ELR (cell line): ENCODE measurements around the gene TRMO.

Experiments used
- DNase-seq: peaks from one replicate; pipeline ENCODE4 v3.0.0-alpha.2; 2015; ENCODE audit warnings: low read depth

Gene TRMO

GRCh38 chr9:97903177-97903576 lies 19.1 kb downstream of the TRMO start:
- DNase-seq = peak; percentile 12

- peak; percentile 69 for DNase-seq
These were observed 21.3 kb downstream of the TRMO start for GRCh38 chr9:97900738-97901565.

- DNase-seq = no peak
These were observed 22.1 kb downstream of the TRMO start for GRCh38 chr9:97900103-97900737.

- peak; percentile 62 for DNase-seq
These were observed 26.5 kb downstream of the TRMO start for GRCh38 chr9:97895695-97896332.

GRCh38 chr9:97895211-97895610 lies 27.1 kb downstream of the TRMO start:
- DNase-seq = no peak

GRCh38 chr9:97892421-97892820 lies 29.9 kb downstream of the TRMO start:
- DNase-seq = peak; percentile 13

- DNase-seq = no peak
These were observed 30.6 kb downstream of the TRMO start for GRCh38 chr9:97891736-97892135.

- DNase-seq = peak; percentile 46
These were observed 32.1 kb downstream of the TRMO start for GRCh38 chr9:97889941-97890887.

- no peak for DNase-seq
These were observed 42.0 kb downstream of the TRMO start for GRCh38 chr9:97880336-97880735.

GRCh38 chr9:97876061-97876460 lies 46.2 kb downstream of the TRMO start:
- DNase-seq = no peak

GRCh38 chr9:97875111-97875510 lies 47.2 kb downstream of the TRMO start:
- DNase-seq = no peak

GRCh38 chr9:97874624-97875023 lies 47.7 kb downstream of the TRMO start:
- DNase-seq = no peak

GRCh38 chr9:97873882-97874281 lies 48.4 kb downstream of the TRMO start:
- DNase-seq = peak; percentile 61

GRCh38 chr9:97873425-97873824 lies 48.9 kb downstream of the TRMO start:
- DNase-seq = no peak

GRCh38 chr9:97868859-97869258 lies 53.4 kb downstream of the TRMO start:
- DNase-seq = no peak

GRCh38 chr9:97866848-97867247 lies 55.5 kb downstream of the TRMO start:
- no peak for DNase-seq

GRCh38 chr9:97866300-97866699 lies 56.0 kb downstream of the TRMO start:
- no peak for DNase-seq

- peak; percentile 67 for DNase-seq
These were observed 57.9 kb downstream of the TRMO start for GRCh38 chr9:97864396-97864795.

- DNase-seq = no peak
These were observed 59.0 kb downstream of the TRMO start for GRCh38 chr9:97863314-97863713.

- DNase-seq = no peak
These were observed 61.2 kb downstream of the TRMO start for GRCh38 chr9:97861148-97861475.

GRCh38 chr9:97860451-97861147 lies 61.7 kb downstream of the TRMO start:
- DNase-seq = no peak
